ENCODE results near the gene PRKCB. TPM values are rescaled to one million over a fixed set of nuclear protein-coding genes. Genes with fewer than 3 reads are reported as not detected.

PRKCB gene
- total RNA-seq, 4 donors from 2014 or later, result 10.7 to 23.9 (median 18.2) TPM

DNA sequence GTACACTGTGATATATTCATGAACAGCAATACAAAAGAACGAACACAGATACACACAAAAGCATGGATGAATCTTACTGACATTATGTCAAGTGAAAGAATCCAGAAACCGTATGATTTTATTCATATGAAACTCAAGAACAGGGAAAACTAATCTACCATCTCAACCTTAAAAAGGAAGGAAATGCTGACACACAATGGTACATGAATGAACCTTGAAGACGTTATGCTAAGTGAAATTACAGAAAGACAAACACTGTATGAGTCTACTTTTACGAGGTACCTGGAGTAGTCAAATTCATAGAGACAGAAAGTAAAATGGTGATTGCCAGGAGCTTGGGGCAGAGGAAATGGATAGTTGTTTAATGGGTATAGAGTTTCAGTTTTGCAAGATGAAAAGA is 8.7 kb upstream of the PRKCB start:
- Histone ChIP-seq H3K4me1 (no peaks in the 10 kb centered on the region), H3K27ac (no peak overlapping the region), H3K36me3 (no peaks in the 10 kb centered on the region), H3K4me3 (no peak overlapping the region), H3K27me3 (peaks cover 1% of the 10 kb centered on the region), H3K9me3 (peaks cover 0 to 29% (median 0%) of the 10 kb centered on the region in 3 donors)
- WGBS, 2 donors (ENCODE audit: low coverage in 1 of 2), result 46 to 58% methylated on average over 4 of the region's 4 CpGs
- no peak for ATAC-seq
- TF ChIP-seq POLR2AphosphoS5 (IDR thresholded peaks at IDR 0.05), result no peak
- TF ChIP-seq POLR2A (IDR thresholded peaks at IDR 0.05), result no peak

DNA sequence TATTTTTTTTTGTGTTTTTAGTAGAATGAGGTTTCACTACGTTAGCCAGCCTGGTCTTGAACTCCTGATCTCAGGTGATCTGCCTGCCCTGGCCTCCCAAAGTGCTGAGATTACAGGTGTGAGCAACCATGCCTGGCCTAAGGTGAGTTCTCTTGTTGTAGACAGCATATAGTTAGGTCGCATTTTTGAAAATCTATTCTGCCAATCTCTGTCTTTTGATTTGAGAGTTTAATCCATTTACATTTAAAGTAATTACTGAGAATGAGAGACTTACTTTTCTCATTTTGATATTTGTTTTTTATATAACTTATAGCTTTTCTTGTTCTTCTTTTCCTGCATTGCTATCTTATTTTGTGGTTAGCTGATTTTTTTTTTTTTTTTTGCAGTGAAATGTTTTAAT is 6.3 kb upstream of the PRKCB start:
- no peaks in the 10 kb centered on the region for H3K4me1 ChIP-seq
- no peak for ATAC-seq
- H3K27me3 ChIP-seq, result peaks cover 22% of the 10 kb centered on the region
- TF ChIP-seq, protein P1, sequence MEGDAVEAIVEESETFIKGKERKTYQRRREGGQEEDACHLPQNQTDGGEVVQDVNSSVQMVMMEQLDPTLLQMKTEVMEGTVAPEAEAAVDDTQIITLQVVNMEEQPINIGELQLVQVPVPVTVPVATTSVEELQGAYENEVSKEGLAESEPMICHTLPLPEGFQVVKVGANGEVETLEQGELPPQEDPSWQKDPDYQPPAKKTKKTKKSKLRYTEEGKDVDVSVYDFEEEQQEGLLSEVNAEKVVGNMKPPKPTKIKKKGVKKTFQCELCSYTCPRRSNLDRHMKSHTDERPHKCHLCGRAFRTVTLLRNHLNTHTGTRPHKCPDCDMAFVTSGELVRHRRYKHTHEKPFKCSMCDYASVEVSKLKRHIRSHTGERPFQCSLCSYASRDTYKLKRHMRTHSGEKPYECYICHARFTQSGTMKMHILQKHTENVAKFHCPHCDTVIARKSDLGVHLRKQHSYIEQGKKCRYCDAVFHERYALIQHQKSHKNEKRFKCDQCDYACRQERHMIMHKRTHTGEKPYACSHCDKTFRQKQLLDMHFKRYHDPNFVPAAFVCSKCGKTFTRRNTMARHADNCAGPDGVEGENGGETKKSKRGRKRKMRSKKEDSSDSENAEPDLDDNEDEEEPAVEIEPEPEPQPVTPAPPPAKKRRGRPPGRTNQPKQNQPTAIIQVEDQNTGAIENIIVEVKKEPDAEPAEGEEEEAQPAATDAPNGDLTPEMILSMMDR (IDR thresholded peaks at IDR 0.05), result no peak
- TF ChIP-seq POLR2A (IDR thresholded peaks at IDR 0.05) (no peak), POLR2AphosphoS5 (IDR thresholded peaks at IDR 0.05) (no peak), EP300 (IDR thresholded peaks at IDR 0.05) (no peak)
- H3K4me3 ChIP-seq, result no peak overlapping the region
- H3K36me3 ChIP-seq, result no peaks in the 10 kb centered on the region
- no peak overlapping the region for H3K27ac ChIP-seq
- 89 to 95% methylated on average over 1 to 2 of the region's 2 CpGs for WGBS, 2 donors (ENCODE audit: low coverage in 1 of 2)
- peaks cover 0 to 29% (median 0%) of the 10 kb centered on the region in 3 donors for H3K9me3 ChIP-seq

DNA sequence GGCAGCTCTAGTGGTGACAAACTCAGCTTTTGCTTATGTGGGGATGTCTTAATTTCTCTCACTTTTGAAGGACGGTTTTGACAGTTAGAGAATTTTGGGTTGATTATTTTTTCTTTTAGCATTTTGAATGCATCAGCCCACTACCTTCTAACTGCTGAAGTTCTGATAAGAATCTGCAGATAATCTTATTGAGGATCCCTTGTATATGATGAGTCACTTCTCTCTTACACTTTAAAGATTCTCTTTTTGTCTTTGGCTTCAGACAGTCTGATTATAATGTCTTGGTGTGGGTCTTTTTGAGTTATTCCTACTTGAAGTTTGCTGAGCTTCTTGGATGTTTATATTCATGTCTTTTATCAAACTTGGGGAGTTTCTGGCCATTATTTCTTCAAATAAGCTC is 5.5 kb upstream of the PRKCB start:
- Histone ChIP-seq H3K27ac (no peak overlapping the region), H3K4me3 (no peak overlapping the region), H3K36me3 (no peaks in the 10 kb centered on the region), H3K4me1 (peaks cover 0 to 2% (median 0%) of the 10 kb centered on the region in 3 donors), H3K9me3 (peaks cover 0 to 29% (median 0%) of the 10 kb centered on the region in 3 donors), H3K27me3 (peaks cover 29% of the 10 kb centered on the region)
- no peak for ATAC-seq
- TF ChIP-seq, protein P1 (IDR thresholded peaks at IDR 0.05), result no peak
- TF ChIP-seq EP300 (IDR thresholded peaks at IDR 0.05), result no peak
- TF ChIP-seq POLR2AphosphoS5 (IDR thresholded peaks at IDR 0.05), result no peak
- TF ChIP-seq POLR2A (IDR thresholded peaks at IDR 0.05), result no peak
- 0% methylated on average over 1 of the region's 1 CpG for WGBS, 2 donors (ENCODE audit: low coverage in 1 of 2)

DNA sequence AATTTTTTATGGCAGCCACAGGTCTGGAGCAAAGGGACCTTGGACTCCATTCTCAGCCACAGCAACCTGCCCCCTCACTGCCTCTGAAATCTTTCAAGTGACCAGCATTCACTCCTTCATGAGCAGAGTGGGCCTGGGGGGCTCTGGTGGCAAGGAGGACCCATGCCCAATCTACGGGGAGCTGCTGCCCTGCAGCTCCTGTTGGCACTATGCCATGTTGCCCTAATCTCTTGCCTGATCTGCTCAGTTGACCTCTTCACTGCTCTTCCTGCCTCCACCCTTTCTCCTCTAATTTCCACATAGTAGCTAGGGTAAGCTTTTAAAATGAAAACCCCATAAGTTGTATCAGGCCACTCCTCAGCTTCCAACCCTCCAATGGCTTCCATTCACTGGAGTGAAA is 2.9 kb upstream of the PRKCB start:
- 50 to 60% methylated on average over 1 of the region's 1 CpG for WGBS, 2 donors (ENCODE audit: low coverage in 1 of 2)
- no peak overlapping the region for H3K27ac ChIP-seq
- peaks cover 0 to 29% (median 0%) of the 10 kb centered on the region in 3 donors for H3K9me3 ChIP-seq
- TF ChIP-seq, protein P1 (IDR thresholded peaks at IDR 0.05), result no peak
- TF ChIP-seq EP300 (IDR thresholded peaks at IDR 0.05) (no peak), POLR2A (IDR thresholded peaks at IDR 0.05) (no peak), POLR2AphosphoS5 (IDR thresholded peaks at IDR 0.05) (no peak)
- H3K27me3 ChIP-seq, result peaks cover 55% of the 10 kb centered on the region
- no peaks in the 10 kb centered on the region for H3K36me3 ChIP-seq
- H3K4me1 ChIP-seq, result peaks cover 0 to 26% (median 5%) of the 10 kb centered on the region in 3 donors
- H3K4me3 ChIP-seq, result no peak overlapping the region
- no peak for ATAC-seq

DNA sequence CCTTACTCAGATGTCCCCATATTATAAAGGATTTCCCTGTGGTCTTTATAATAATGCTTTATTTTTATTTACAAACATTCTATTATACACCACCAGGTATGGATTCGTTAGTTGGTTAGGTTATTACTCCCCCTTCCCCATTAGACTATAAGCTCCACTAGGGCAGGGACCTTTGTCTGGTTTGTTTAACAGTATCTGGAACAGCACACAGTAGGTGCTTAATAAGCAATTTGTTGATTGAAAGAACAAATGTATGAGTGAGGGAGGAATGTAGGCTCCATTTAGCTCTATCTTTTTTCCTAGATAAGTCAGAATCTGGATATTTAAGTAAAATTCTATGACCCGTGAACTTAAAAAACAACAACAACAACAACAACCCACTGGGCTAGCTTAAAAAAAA is 2.3 kb upstream of the PRKCB start:
- Histone ChIP-seq H3K9me3 (peaks cover 0 to 26% (median 0%) of the 10 kb centered on the region in 3 donors), H3K4me1 (peaks cover 0 to 26% (median 5%) of the 10 kb centered on the region in 3 donors), H3K36me3 (no peaks in the 10 kb centered on the region), H3K27ac (no peak overlapping the region), H3K4me3 (no peak overlapping the region), H3K27me3 (peaks cover 62% of the 10 kb centered on the region)
- ATAC-seq, result no peak
- TF ChIP-seq, protein P1 (IDR thresholded peaks at IDR 0.05), result no peak
- no peak for TF ChIP-seq EP300 (IDR thresholded peaks at IDR 0.05)
- TF ChIP-seq POLR2A (IDR thresholded peaks at IDR 0.05), result no peak
- no peak for TF ChIP-seq POLR2AphosphoS5 (IDR thresholded peaks at IDR 0.05)
- WGBS, 2 donors (ENCODE audit: low coverage in 1 of 2), result 83% methylated on average over 2 of the region's 2 CpGs

Data from gastroesophageal sphincter (tissue), 4 donors.